Glomerular endothelial cell (primary cell): ENCODE measurements around the gene THSD4. TPM values are rescaled to one million over a fixed set of nuclear protein-coding genes. Genes with fewer than 3 reads are reported as not detected.

Experiments used
- DNase-seq: peaks from one replicate; pipeline ENCODE4 v3.0.0-alpha.2; 2011; ENCODE audit warnings: low read depth, low spot score; ENCODE audit errors: extremely low read depth
- total RNA-seq: library from RNA; depleted of rRNA; stranded (reverse); fragments of >200 nt; gene quantifications from 2 replicates; pipeline ENCODE4 v1.2.3, GENCODE V29; 2015

THSD4 gene
- total RNA-seq, 1 donor from 2014 or later: 110 TPM

GRCh38 chr15:71749500-71749899, 634.2 kb downstream of the THSD4 start:
- no peak for DNase-seq

- no peak for DNase-seq
Observed at GRCh38 chr15:71752128-71752527, 636.9 kb downstream of the THSD4 start.

- peak; percentile 94 for DNase-seq
Observed at GRCh38 chr15:71752604-71753289, 637.5 kb downstream of the THSD4 start.

GRCh38 chr15:71753346-71753745, 638.1 kb downstream of the THSD4 start:
- DNase-seq: no peak

GRCh38 chr15:71754660-71755059, 639.4 kb downstream of the THSD4 start:
- no peak for DNase-seq

GRCh38 chr15:71755092-71755970, 640.1 kb downstream of the THSD4 start:
- DNase-seq: no peak

- no peak for DNase-seq
Observed at GRCh38 chr15:71756599-71757352, 641.5 kb downstream of the THSD4 start.

GRCh38 chr15:71757741-71758530, 642.7 kb downstream of the THSD4 start:
- DNase-seq: no peak

GRCh38 chr15:71758711-71759110, 643.4 kb downstream of the THSD4 start:
- DNase-seq: no peak

GRCh38 chr15:71760852-71761251, 645.6 kb downstream of the THSD4 start:
- DNase-seq: no peak

- peak; percentile 64 for DNase-seq
Observed at GRCh38 chr15:71761649-71762048, 646.4 kb downstream of the THSD4 start.

- DNase-seq: no peak
Observed at GRCh38 chr15:71768184-71768583, 652.9 kb downstream of the THSD4 start.

- no peak for DNase-seq
Observed at GRCh38 chr15:71773206-71773859, 658.1 kb downstream of the THSD4 start.

- DNase-seq: no peak
Observed at GRCh38 chr15:71775856-71776255, 660.6 kb downstream of the THSD4 start.

- DNase-seq: no peak
Observed at GRCh38 chr15:71776304-71776703, 661.0 kb downstream of the THSD4 start.

- no peak for DNase-seq
Observed at GRCh38 chr15:71777216-71777943, 662.1 kb downstream of the THSD4 start.

- no peak for DNase-seq
Observed at GRCh38 chr15:71779073-71779797, 664.0 kb downstream of the THSD4 start.

GRCh38 chr15:71780115-71780976, 665.1 kb downstream of the THSD4 start:
- no peak for DNase-seq
